Eye (tissue), 1 donor: ENCODE results near the gene UGP2.
A peak's percentile ranks its signal among the peaks of the same experiment; 100 is the strongest.
"Not testable (repeated sequence)": the region's sequence is repeated elsewhere in the genome, so short reads cannot be mapped to it uniquely, and the experiment has no call there.

Experiments
- DNase-seq: peaks from one replicate; pipeline ENCODE4 v3.0.0-alpha.2; 2015

UGP2 gene

GRCh38 chr2:63841254-63842022 lies at the start of gene UGP2:
UGP2 (plus strand) TSS chr2:63841896; CDS start chr2:63842186, 290 bp downstream.
- DNase-seq, result peak; percentile 93

GRCh38 chr2:63792530-63792929 lies 49.2 kb upstream of the UGP2 start:
- DNase-seq, result no peak

- DNase-seq, result no peak
Observed at GRCh38 chr2:63796366-63796765, 45.3 kb upstream of the UGP2 start.

- DNase-seq, result no peak
Observed at GRCh38 chr2:63796796-63797195, 44.9 kb upstream of the UGP2 start.

- DNase-seq, result no peak
Observed at GRCh38 chr2:63801455-63801854, 40.2 kb upstream of the UGP2 start.

GRCh38 chr2:63805412-63805811 lies 36.3 kb upstream of the UGP2 start:
- DNase-seq, result no peak

GRCh38 chr2:63808036-63808435 lies 33.7 kb upstream of the UGP2 start:
- DNase-seq, result not testable (repeated sequence)

GRCh38 chr2:63808911-63809310 lies 32.8 kb upstream of the UGP2 start:
- DNase-seq, result not testable (repeated sequence)

GRCh38 chr2:63811063-63811462 lies 30.6 kb upstream of the UGP2 start:
- DNase-seq, result no peak

GRCh38 chr2:63811870-63812269 lies 29.8 kb upstream of the UGP2 start:
- DNase-seq, result not testable (repeated sequence)

GRCh38 chr2:63814114-63814513 lies 27.6 kb upstream of the UGP2 start:
- no peak for DNase-seq

- DNase-seq, result no peak
Observed at GRCh38 chr2:63817382-63817781, 24.3 kb upstream of the UGP2 start.

GRCh38 chr2:63818271-63818670 lies 23.4 kb upstream of the UGP2 start:
- DNase-seq, result peak; percentile 22

GRCh38 chr2:63819256-63819655 lies 22.4 kb upstream of the UGP2 start:
- DNase-seq, result no peak

- peak; percentile 41 for DNase-seq
Observed at GRCh38 chr2:63819765-63820717, 21.7 kb upstream of the UGP2 start.

- no peak for DNase-seq
Observed at GRCh38 chr2:63820969-63821368, 20.7 kb upstream of the UGP2 start.

GRCh38 chr2:63821396-63821795 lies 20.3 kb upstream of the UGP2 start:
- DNase-seq, result no peak

- DNase-seq, result no peak
Observed at GRCh38 chr2:63822478-63822877, 19.2 kb upstream of the UGP2 start.

GRCh38 chr2:63827749-63828148 lies 13.9 kb upstream of the UGP2 start:
- no peak for DNase-seq

GRCh38 chr2:63831176-63831575 lies 10.5 kb upstream of the UGP2 start:
- no peak for DNase-seq

GRCh38 chr2:63834401-63834800 lies 7.3 kb upstream of the UGP2 start:
- DNase-seq, result no peak

GRCh38 chr2:63837036-63837594 lies 4.6 kb upstream of the UGP2 start:
- no peak for DNase-seq

GRCh38 chr2:63840081-63840784 lies 1.5 kb upstream of the UGP2 start:
- DNase-seq, result no peak
